Activated CD8-positive, alpha-beta memory T cell treated with anti-CD3 and anti-CD28 coated beads, Interleukin-2, amount 10 ng/mL, durations not matched to agents 7 days and 5 days (primary cell): ENCODE measurements around the gene ATXN7. TPM values are rescaled to one million over a fixed set of nuclear protein-coding genes. Genes with fewer than 3 reads are reported as not detected.

Source experiments
- ATAC-seq: fragments of 150-1000 bp; cut with Tn5 transposase; one replicate; pipeline ENCODE4 v1.10.0; 2021; ENCODE audit warnings: moderate library complexity
- CTCF ChIA-PET: fragments of 350-600 bp; sonication (Branson Sonifier 250); formaldehyde crosslinking; loops from one replicate; lab custom pipeline; 2021; ENCODE audit warnings: antibody characterized with exemption; lab: Charles Lee
- DNase-seq: peaks from one replicate; pipeline ENCODE4 v3.0.0-alpha.2; 2020
- H3K27ac Mint-ChIP-seq: one replicate; pipeline ENCODE4 v1.8.0; 2021; ENCODE audit warnings: mild to moderate bottlenecking, mixed read lengths
- H3K27me3 Mint-ChIP-seq: one replicate; pipeline ENCODE4 v1.8.0; 2021; ENCODE audit warnings: mixed read lengths
- H3K36me3 Mint-ChIP-seq: one replicate; pipeline ENCODE4 v1.8.0; 2021; ENCODE audit warnings: mild to moderate bottlenecking, mixed read lengths
- H3K4me1 Mint-ChIP-seq: one replicate; pipeline ENCODE4 v1.8.0; 2021; ENCODE audit warnings: mixed read lengths
- H3K4me3 Mint-ChIP-seq: one replicate; pipeline ENCODE4 v1.8.0; 2021; ENCODE audit warnings: mild to moderate bottlenecking, moderate library complexity, mixed read lengths
- H3K9me3 Mint-ChIP-seq: one replicate; pipeline ENCODE4 v1.8.0; 2022; ENCODE audit warnings: low read depth, mixed read lengths
- total RNA-seq, 2 experiments: library from RNA; stranded (reverse); gene quantifications; one replicate each; pipeline ENCODE4 v1.2.3, GENCODE V29; 2021

The ATXN7 gene
- total RNA-seq, 2 experiments from 2014 or later = 41.9 to 56.5 TPM

- ATAC-seq (peak; percentile 54), DNase-seq (peak; percentile 43)
- Mint-ChIP-seq H3K27me3 (no peaks in the 10 kb centered on the region), H3K27ac (peak overlapping the region; percentile 83), H3K4me1 (peaks cover 87% of the 10 kb centered on the region), H3K4me3 (peak overlapping the region; percentile 13), H3K36me3 (peaks cover 46% of the 10 kb centered on the region), H3K9me3 (no peaks in the 10 kb centered on the region)
- CTCF ChIA-PET = interaction anchor here (1.1 to 6.1 kb wide), 9 partner anchors 9 to 66 kb away, joined by 3 to 35 read pairs (median 7); partner anchors contain the start of genes PSMD6 and SCAANT1
Observed at GRCh38 chr3:63977893-63978292, 114.2 kb downstream of the ATXN7 start.

- CTCF ChIA-PET = interaction anchor here (1.1 to 6.1 kb wide), 8 partner anchors 10 to 68 kb away, joined by 3 to 35 read pairs (median 16); partner anchors contain the start of genes PSMD6 and SCAANT1
- H3K36me3 Mint-ChIP-seq = peaks cover 40% of the 10 kb centered on the region
- peak; percentile 76 for ATAC-seq
- H3K27ac Mint-ChIP-seq = peak overlapping the region; percentile 83
- peaks cover 80% of the 10 kb centered on the region for H3K4me1 Mint-ChIP-seq
- H3K27me3 Mint-ChIP-seq = no peaks in the 10 kb centered on the region
- H3K4me3 Mint-ChIP-seq = peak overlapping the region; percentile 66
- no peaks in the 10 kb centered on the region for H3K9me3 Mint-ChIP-seq
- peak; percentile 53 for DNase-seq
Observed at GRCh38 chr3:63979093-63979885, 115.6 kb downstream of the ATXN7 start.

- H3K27me3 Mint-ChIP-seq = no peaks in the 10 kb centered on the region
- CTCF ChIA-PET = interaction anchor here (1.3 to 6.1 kb wide), 7 partner anchors 11 to 45 kb away, joined by 4 to 35 read pairs (median 18); partner anchors contain the start of gene PSMD6
- peak overlapping the region; percentile 83 for H3K27ac Mint-ChIP-seq
- H3K36me3 Mint-ChIP-seq = peaks cover 40% of the 10 kb centered on the region
- H3K4me3 Mint-ChIP-seq = peak overlapping the region; percentile 66
- H3K9me3 Mint-ChIP-seq = no peaks in the 10 kb centered on the region
- peaks cover 79% of the 10 kb centered on the region for H3K4me1 Mint-ChIP-seq
- DNase-seq = no peak
- ATAC-seq = peak; percentile 22
Observed at GRCh38 chr3:63980019-63980418, 116.4 kb downstream of the ATXN7 start.

- Mint-ChIP-seq H3K4me1 (peaks cover 81% of the 10 kb centered on the region), H3K4me3 (no peak overlapping the region), H3K27me3 (no peaks in the 10 kb centered on the region), H3K36me3 (peaks cover 48% of the 10 kb centered on the region), H3K9me3 (no peaks in the 10 kb centered on the region), H3K27ac (peak overlapping the region; percentile 11)
- DNase-seq (no peak), ATAC-seq (no peak)
- CTCF ChIA-PET = interaction anchor here (1.2 to 4.9 kb wide), 7 partner anchors 12 to 45 kb away, joined by 3 to 33 read pairs (median 5); partner anchors contain the start of gene PSMD6
Observed at GRCh38 chr3:63980830-63981498, 117.3 kb downstream of the ATXN7 start.

- Mint-ChIP-seq H3K27me3 (no peaks in the 10 kb centered on the region), H3K9me3 (no peaks in the 10 kb centered on the region), H3K4me1 (peaks cover 72% of the 10 kb centered on the region), H3K4me3 (no peak overlapping the region), H3K27ac (peak overlapping the region; percentile 48), H3K36me3 (peaks cover 51% of the 10 kb centered on the region)
- DNase-seq (no peak), ATAC-seq (no peak)
- CTCF ChIA-PET = interaction anchor here (0.9 to 2.5 kb wide), 2 partner anchors 12 to 15 kb away, joined by 3 to 8 read pairs; no protein-coding TSS in a partner anchor
Observed at GRCh38 chr3:63981980-63982379, 118.3 kb downstream of the ATXN7 start.

- H3K4me1 Mint-ChIP-seq = peaks cover 59% of the 10 kb centered on the region
- H3K4me3 Mint-ChIP-seq = no peak overlapping the region
- no peaks in the 10 kb centered on the region for H3K9me3 Mint-ChIP-seq
- ATAC-seq (peak; percentile 53), DNase-seq (no peak)
- H3K36me3 Mint-ChIP-seq = peaks cover 69% of the 10 kb centered on the region
- CTCF ChIA-PET = interaction anchor here (1.2 to 2.5 kb wide), 3 partner anchors 10 to 23 kb away, joined by 3 to 8 read pairs (median 4); no protein-coding TSS in a partner anchor
- H3K27ac Mint-ChIP-seq = peak overlapping the region; percentile 80
- no peaks in the 10 kb centered on the region for H3K27me3 Mint-ChIP-seq
Observed at GRCh38 chr3:63984391-63984790, 120.7 kb downstream of the ATXN7 start.

GRCh38 chr3:63986146-63986545, 122.5 kb downstream of the ATXN7 start:
- no peaks in the 10 kb centered on the region for H3K9me3 Mint-ChIP-seq
- H3K4me3 Mint-ChIP-seq = no peak overlapping the region
- H3K27ac Mint-ChIP-seq = no peak overlapping the region
- peaks cover 66% of the 10 kb centered on the region for H3K36me3 Mint-ChIP-seq
- peaks cover 44% of the 10 kb centered on the region for H3K4me1 Mint-ChIP-seq
- CTCF ChIA-PET = interaction anchor here (0.8 to 1.2 kb wide), 2 partner anchors 12 to 37 kb away, joined by 3 read pairs; partner anchors contain the start of gene PSMD6
- H3K27me3 Mint-ChIP-seq = no peaks in the 10 kb centered on the region
- DNase-seq (no peak), ATAC-seq (no peak)

GRCh38 chr3:63986831-63987230, 123.2 kb downstream of the ATXN7 start:
- no peak overlapping the region for H3K4me3 Mint-ChIP-seq
- H3K27me3 Mint-ChIP-seq = no peaks in the 10 kb centered on the region
- peaks cover 42% of the 10 kb centered on the region for H3K4me1 Mint-ChIP-seq
- no peak for DNase-seq
- H3K9me3 Mint-ChIP-seq = no peaks in the 10 kb centered on the region
- H3K36me3 Mint-ChIP-seq = peaks cover 67% of the 10 kb centered on the region
- no peak for ATAC-seq
- CTCF ChIA-PET = interaction anchor here (0.8 kb wide), 1 partner anchor 36 kb away, joined by 3 read pairs; the partner anchor contains the start of gene PSMD6
- no peak overlapping the region for H3K27ac Mint-ChIP-seq

- Mint-ChIP-seq H3K4me1 (peaks cover 29% of the 10 kb centered on the region), H3K27me3 (no peaks in the 10 kb centered on the region), H3K4me3 (no peak overlapping the region), H3K27ac (peak overlapping the region; percentile 39), H3K9me3 (no peaks in the 10 kb centered on the region), H3K36me3 (peaks cover 59% of the 10 kb centered on the region)
- CTCF ChIA-PET = interaction anchor here (2.4 kb wide), 1 partner anchor 20 kb away, joined by 6 read pairs; no protein-coding TSS in a partner anchor
- DNase-seq (no peak), ATAC-seq (no peak)
Observed at GRCh38 chr3:63988943-63989342, 125.3 kb downstream of the ATXN7 start.

GRCh38 chr3:63990204-63990603, 126.5 kb downstream of the ATXN7 start:
- no peak for DNase-seq
- no peak overlapping the region for H3K27ac Mint-ChIP-seq
- H3K4me3 Mint-ChIP-seq = no peak overlapping the region
- CTCF ChIA-PET = interaction anchor here (1.3 to 7.4 kb wide), 2 partner anchors 13 to 28 kb away, joined by 3 to 58 read pairs; no protein-coding TSS in a partner anchor
- peaks cover 22% of the 10 kb centered on the region for H3K4me1 Mint-ChIP-seq
- H3K36me3 Mint-ChIP-seq = peaks cover 58% of the 10 kb centered on the region
- no peaks in the 10 kb centered on the region for H3K27me3 Mint-ChIP-seq
- no peaks in the 10 kb centered on the region for H3K9me3 Mint-ChIP-seq
- no peak for ATAC-seq

GRCh38 chr3:63990733-63991132, 127.1 kb downstream of the ATXN7 start:
- no peak for DNase-seq
- H3K36me3 Mint-ChIP-seq = peaks cover 59% of the 10 kb centered on the region
- CTCF ChIA-PET = interaction anchor here (1.3 to 7.4 kb wide), 2 partner anchors 13 to 29 kb away, joined by 3 to 58 read pairs; no protein-coding TSS in a partner anchor
- no peaks in the 10 kb centered on the region for H3K9me3 Mint-ChIP-seq
- H3K4me1 Mint-ChIP-seq = peaks cover 17% of the 10 kb centered on the region
- no peak overlapping the region for H3K4me3 Mint-ChIP-seq
- H3K27me3 Mint-ChIP-seq = no peaks in the 10 kb centered on the region
- H3K27ac Mint-ChIP-seq = peak overlapping the region; percentile 41
- ATAC-seq = no peak

- no peak for DNase-seq
- Mint-ChIP-seq H3K9me3 (no peaks in the 10 kb centered on the region), H3K27me3 (no peaks in the 10 kb centered on the region), H3K36me3 (peaks cover 64% of the 10 kb centered on the region), H3K27ac (peak overlapping the region; percentile 52), H3K4me1 (peaks cover 14% of the 10 kb centered on the region), H3K4me3 (no peak overlapping the region)
- no peak for ATAC-seq
- CTCF ChIA-PET = interaction anchor here (0.8 to 7.4 kb wide), 5 partner anchors 14 to 30 kb away, joined by 3 to 58 read pairs (median 17); partner anchors contain the start of gene PSMD6
Observed at GRCh38 chr3:63991666-63992065, 128.0 kb downstream of the ATXN7 start.
